KMS-11 (cell line): ENCODE data around the gene DLG2.

Source experiments
- H2AFZ ChIP-seq: fragments of 200-600 bp; sonication (generic); 2 replicates; pipeline ENCODE4 v1.6.1; 2016; ENCODE audit warnings: antibody characterized with exemption, mixed run types, low read depth
- H3K27ac ChIP-seq: fragments of 200-600 bp; sonication (generic); 2 replicates; pipeline ENCODE4 v1.6.1; 2016; ENCODE audit warnings: mild to moderate bottlenecking, mixed run types
- H3K27me3 ChIP-seq: fragments of 200-600 bp; sonication (generic); 2 replicates; pipeline ENCODE4 v1.6.1; 2017; ENCODE audit warnings: mild to moderate bottlenecking, low read depth, mixed run types, moderate library complexity; ENCODE audit not compliant: insufficient read depth
- H3K36me3 ChIP-seq: fragments of 200-600 bp; sonication (generic); 2 replicates; pipeline ENCODE4 v1.6.1; 2017; ENCODE audit warnings: mild to moderate bottlenecking, mixed run types; ENCODE audit not compliant: insufficient read depth
- H3K4me1 ChIP-seq: fragments of 200-600 bp; sonication (generic); 2 replicates; pipeline ENCODE4 v1.6.1; 2016; ENCODE audit warnings: mild to moderate bottlenecking, low read depth, mixed run types; ENCODE audit not compliant: poor library complexity, severe bottlenecking
- H3K4me2 ChIP-seq: fragments of 200-600 bp; sonication (generic); 2 replicates; pipeline ENCODE4 v1.7.0; 2016; ENCODE audit warnings: mild to moderate bottlenecking, mixed run types
- H3K4me3 ChIP-seq: fragments of 200-600 bp; sonication (generic); IDR thresholded peaks from 2 replicates; pipeline ENCODE4 v1.6.1; 2017; ENCODE audit warnings: low read depth, low read length, mixed read lengths; ENCODE audit not compliant: insufficient read depth
- H3K79me2 ChIP-seq: fragments of 200-600 bp; sonication (generic); 2 replicates; pipeline ENCODE4 v1.6.1; 2016; ENCODE audit warnings: low read depth, mixed run types; ENCODE audit not compliant: insufficient read depth
- H3K9ac ChIP-seq: fragments of 200-600 bp; sonication (generic); 2 replicates; pipeline ENCODE4 v1.6.1; 2016; ENCODE audit warnings: mild to moderate bottlenecking, mixed run types
- H4K20me1 ChIP-seq: fragments of 200-600 bp; sonication (generic); 2 replicates; pipeline ENCODE4 v1.6.1; 2016; ENCODE audit warnings: mild to moderate bottlenecking, mixed run types; ENCODE audit not compliant: insufficient read depth
- CTCF ChIP-seq: fragments of 200-600 bp; sonication (generic); conservative IDR thresholded peaks from 2 replicates; pipeline ENCODE4 v1.6.1; 2017; ENCODE audit warnings: low read depth, mild to moderate bottlenecking, antibody characterized with exemption, low read length, moderate library complexity, mixed read lengths

Gene DLG2

DNA sequence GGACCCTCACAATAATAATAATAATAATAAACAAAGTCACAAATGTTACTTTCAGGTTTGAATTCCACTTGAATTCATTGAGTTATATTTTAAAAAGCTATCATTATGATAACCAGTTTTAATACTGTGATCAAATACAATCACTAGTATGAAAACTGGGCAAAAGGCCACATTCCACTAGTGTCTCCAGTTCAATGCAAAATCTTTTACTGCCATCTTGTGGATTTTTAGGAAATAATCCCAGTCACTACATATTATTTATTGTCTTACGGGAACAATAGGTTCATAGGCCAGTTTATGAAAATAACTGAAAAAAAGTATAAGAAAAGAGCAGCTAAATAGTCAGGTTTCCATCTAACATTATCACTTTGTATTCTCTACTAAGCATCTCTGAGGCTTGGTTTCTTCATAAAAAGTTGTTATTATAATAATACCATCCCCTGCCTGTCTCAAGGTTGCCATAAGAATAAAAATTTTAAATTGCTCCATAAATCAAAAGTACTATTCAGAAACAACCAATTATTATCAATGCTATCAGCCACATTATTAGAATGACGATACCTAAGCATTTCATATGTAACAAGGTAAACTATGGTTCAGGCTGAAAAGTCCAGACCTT lies 1807.1 kb downstream of the DLG2 start:
- Histone ChIP-seq H3K79me2 (no peaks in the 10 kb centered on the region), H3K4me1 (no peaks in the 10 kb centered on the region), H3K27ac (no peak overlapping the region), H2AFZ (no peak overlapping the region), H4K20me1 (no peaks in the 10 kb centered on the region), H3K27me3 (no peaks in the 10 kb centered on the region), H3K4me2 (no peak overlapping the region), H3K36me3 (no peaks in the 10 kb centered on the region), H3K9ac (no peak overlapping the region), H3K4me3 (no peak overlapping the region)
- TF ChIP-seq CTCF = peak; percentile 90

- H3K4me3 ChIP-seq = no peak overlapping the region
- no peak overlapping the region for H3K4me2 ChIP-seq
- H2AFZ ChIP-seq = no peak overlapping the region
- H3K36me3 ChIP-seq = no peaks in the 10 kb centered on the region
- H3K79me2 ChIP-seq = no peaks in the 10 kb centered on the region
- H3K9ac ChIP-seq = no peak overlapping the region
- H4K20me1 ChIP-seq = no peaks in the 10 kb centered on the region
- no peak for TF ChIP-seq CTCF
- no peak overlapping the region for H3K27ac ChIP-seq
- H3K27me3 ChIP-seq = no peaks in the 10 kb centered on the region
- no peaks in the 10 kb centered on the region for H3K4me1 ChIP-seq
Measured at GRCh38 chr11:83818349-83818748, 1808.8 kb downstream of the DLG2 start.

- no peak overlapping the region for H3K4me2 ChIP-seq
- H2AFZ ChIP-seq = no peak overlapping the region
- H3K4me3 ChIP-seq = no peak overlapping the region
- H3K27ac ChIP-seq = no peak overlapping the region
- H3K4me1 ChIP-seq = no peaks in the 10 kb centered on the region
- H3K27me3 ChIP-seq = no peaks in the 10 kb centered on the region
- peak; percentile 92 for TF ChIP-seq CTCF
- H3K9ac ChIP-seq = no peak overlapping the region
- no peaks in the 10 kb centered on the region for H4K20me1 ChIP-seq
- H3K36me3 ChIP-seq = no peaks in the 10 kb centered on the region
- no peaks in the 10 kb centered on the region for H3K79me2 ChIP-seq
Measured at GRCh38 chr11:83816572-83817187, 1810.5 kb downstream of the DLG2 start.

GRCh38 chr11:83815736-83816135 lies 1811.4 kb downstream of the DLG2 start:
- no peak overlapping the region for H3K9ac ChIP-seq
- no peak overlapping the region for H3K4me3 ChIP-seq
- H3K36me3 ChIP-seq = no peaks in the 10 kb centered on the region
- H2AFZ ChIP-seq = no peak overlapping the region
- no peaks in the 10 kb centered on the region for H3K27me3 ChIP-seq
- H4K20me1 ChIP-seq = no peaks in the 10 kb centered on the region
- H3K79me2 ChIP-seq = no peaks in the 10 kb centered on the region
- no peak overlapping the region for H3K27ac ChIP-seq
- no peak overlapping the region for H3K4me2 ChIP-seq
- no peak for TF ChIP-seq CTCF
- no peaks in the 10 kb centered on the region for H3K4me1 ChIP-seq
